T-helper 1 cell treated with Interleukin-12 subunit alpha and Interleukin-12 subunit beta and Interleukin-4 antibody, amounts not matched to agents 30 μg/mL and 1 μg/mL, for 36 hours (primary cell): ENCODE results near the gene PIGO.

ENCODE experiments used
- H3K27ac Mint-ChIP-seq: one replicate; pipeline ENCODE4 v1.8.0; 2021; ENCODE audit warnings: mild to moderate bottlenecking, mixed read lengths
- H3K27me3 Mint-ChIP-seq: one replicate; pipeline ENCODE4 v1.8.0; 2021; ENCODE audit warnings: low read depth, mixed read lengths
- H3K36me3 Mint-ChIP-seq: one replicate; pipeline ENCODE4 v1.8.0; 2021; ENCODE audit warnings: low read depth, mixed read lengths
- H3K4me1 Mint-ChIP-seq: one replicate; pipeline ENCODE4 v1.8.0; 2021; ENCODE audit warnings: low read depth, mixed read lengths
- H3K4me3 Mint-ChIP-seq: one replicate; pipeline ENCODE4 v1.8.0; 2021; ENCODE audit warnings: mild to moderate bottlenecking, moderate library complexity, mixed read lengths
- H3K9me3 Mint-ChIP-seq: one replicate; pipeline ENCODE4 v1.8.0; 2021; ENCODE audit warnings: mixed read lengths

The PIGO gene

GRCh38 chr9:35096035-35096849 is at the start of gene PIGO:
TSS of gene PIGO (minus strand) at chr9:35096591. CDS start at chr9:35095565, 1,026 bp downstream.
- H3K4me1 Mint-ChIP-seq = peaks cover 21% of the 10 kb centered on the region
- H3K27ac Mint-ChIP-seq = peak within 1 kb of the TSS; percentile 87
- no peaks in the 10 kb centered on the region for H3K27me3 Mint-ChIP-seq
- H3K9me3 Mint-ChIP-seq = no peaks in the 10 kb centered on the region
- peaks cover 39% of the 10 kb centered on the region for H3K36me3 Mint-ChIP-seq
- peak within 1 kb of the TSS; percentile 82 for H3K4me3 Mint-ChIP-seq

- no peaks in the 10 kb centered on the region for H3K4me1 Mint-ChIP-seq
- no peaks in the 10 kb centered on the region for H3K27me3 Mint-ChIP-seq
- peaks cover 23% of the 10 kb centered on the region for H3K9me3 Mint-ChIP-seq
- H3K4me3 Mint-ChIP-seq = no peak overlapping the region
- no peak overlapping the region for H3K27ac Mint-ChIP-seq
- no peaks in the 10 kb centered on the region for H3K36me3 Mint-ChIP-seq
Measured at GRCh38 chr9:35142037-35142436, 45.6 kb upstream of the PIGO start.

GRCh38 chr9:35140093-35140492 is 43.7 kb upstream of the PIGO start:
- no peak overlapping the region for H3K4me3 Mint-ChIP-seq
- no peaks in the 10 kb centered on the region for H3K36me3 Mint-ChIP-seq
- H3K27ac Mint-ChIP-seq = no peak overlapping the region
- no peaks in the 10 kb centered on the region for H3K27me3 Mint-ChIP-seq
- H3K4me1 Mint-ChIP-seq = no peaks in the 10 kb centered on the region
- peaks cover 22% of the 10 kb centered on the region for H3K9me3 Mint-ChIP-seq

- Mint-ChIP-seq H3K27ac (no peak overlapping the region), H3K36me3 (no peaks in the 10 kb centered on the region), H3K4me3 (no peak overlapping the region), H3K27me3 (no peaks in the 10 kb centered on the region), H3K9me3 (peaks cover 19% of the 10 kb centered on the region), H3K4me1 (no peaks in the 10 kb centered on the region)
Measured at GRCh38 chr9:35136866-35137265, 40.5 kb upstream of the PIGO start.

- Mint-ChIP-seq H3K36me3 (no peaks in the 10 kb centered on the region), H3K27me3 (no peaks in the 10 kb centered on the region), H3K27ac (no peak overlapping the region), H3K4me3 (no peak overlapping the region), H3K9me3 (peaks cover 17% of the 10 kb centered on the region), H3K4me1 (no peaks in the 10 kb centered on the region)
Measured at GRCh38 chr9:35135988-35136387, 39.6 kb upstream of the PIGO start.

GRCh38 chr9:35134920-35135319 is 38.5 kb upstream of the PIGO start:
- Mint-ChIP-seq H3K4me1 (no peaks in the 10 kb centered on the region), H3K36me3 (no peaks in the 10 kb centered on the region), H3K27ac (no peak overlapping the region), H3K4me3 (no peak overlapping the region), H3K9me3 (peaks cover 12% of the 10 kb centered on the region), H3K27me3 (no peaks in the 10 kb centered on the region)

- Mint-ChIP-seq H3K27me3 (no peaks in the 10 kb centered on the region), H3K36me3 (peaks cover 4% of the 10 kb centered on the region), H3K4me3 (peak overlapping the region; percentile 99), H3K27ac (peak overlapping the region; percentile 95), H3K9me3 (no peaks in the 10 kb centered on the region), H3K4me1 (peaks cover 40% of the 10 kb centered on the region)
Measured at GRCh38 chr9:35116898-35117551, 20.6 kb upstream of the PIGO start.

GRCh38 chr9:35116539-35116897 is 20.1 kb upstream of the PIGO start:
- H3K4me3 Mint-ChIP-seq = peak overlapping the region; percentile 99
- H3K27me3 Mint-ChIP-seq = no peaks in the 10 kb centered on the region
- no peaks in the 10 kb centered on the region for H3K9me3 Mint-ChIP-seq
- peaks cover 4% of the 10 kb centered on the region for H3K36me3 Mint-ChIP-seq
- H3K4me1 Mint-ChIP-seq = peaks cover 45% of the 10 kb centered on the region
- peak overlapping the region; percentile 95 for H3K27ac Mint-ChIP-seq

- H3K4me1 Mint-ChIP-seq = peaks cover 47% of the 10 kb centered on the region
- H3K27me3 Mint-ChIP-seq = no peaks in the 10 kb centered on the region
- H3K36me3 Mint-ChIP-seq = peaks cover 4% of the 10 kb centered on the region
- H3K9me3 Mint-ChIP-seq = no peaks in the 10 kb centered on the region
- H3K4me3 Mint-ChIP-seq = peak within 1 kb of the TSS; percentile 99
- H3K27ac Mint-ChIP-seq = peak within 1 kb of the TSS; percentile 95
Measured at GRCh38 chr9:35115680-35116538, 19.5 kb upstream of the PIGO start, which contains the start of gene ATOSB. TSS of gene ATOSB (minus strand) at chr9:35115862. CDS start at chr9:35108274, 7,588 bp downstream.

GRCh38 chr9:35114840-35115628 is 18.6 kb upstream of the PIGO start:
- peak overlapping the region; percentile 95 for H3K27ac Mint-ChIP-seq
- H3K36me3 Mint-ChIP-seq = peaks cover 4% of the 10 kb centered on the region
- H3K4me3 Mint-ChIP-seq = peak overlapping the region; percentile 99
- H3K4me1 Mint-ChIP-seq = peaks cover 53% of the 10 kb centered on the region
- no peaks in the 10 kb centered on the region for H3K27me3 Mint-ChIP-seq
- H3K9me3 Mint-ChIP-seq = no peaks in the 10 kb centered on the region

- Mint-ChIP-seq H3K4me3 (peak overlapping the region; percentile 99), H3K36me3 (peaks cover 4% of the 10 kb centered on the region), H3K4me1 (peaks cover 56% of the 10 kb centered on the region), H3K27me3 (no peaks in the 10 kb centered on the region), H3K9me3 (no peaks in the 10 kb centered on the region), H3K27ac (peak overlapping the region; percentile 95)
Measured at GRCh38 chr9:35114113-35114839, 17.9 kb upstream of the PIGO start.

- Mint-ChIP-seq H3K9me3 (no peaks in the 10 kb centered on the region), H3K4me1 (peaks cover 61% of the 10 kb centered on the region), H3K27me3 (no peaks in the 10 kb centered on the region), H3K27ac (peak overlapping the region; percentile 86), H3K4me3 (peak overlapping the region; percentile 78), H3K36me3 (peaks cover 9% of the 10 kb centered on the region)
Measured at GRCh38 chr9:35112257-35113020, 16.0 kb upstream of the PIGO start.
